ENCODE measurements around the gene IFITM1. TPM values are rescaled to one million over a fixed set of nuclear protein-coding genes. Genes with fewer than 3 reads are reported as not detected.
A peak's percentile ranks its signal among the peaks of the same experiment; 100 is the strongest.

Gene IFITM1
- total and polyA plus RNA-seq, 9 of the 15 experiments (the other 6 are each of a cell fraction or from before 2014, with no cell fraction given): 691 to 5,579 (median 974) TPM

- no peaks in the 10 kb centered on the region for H3K36me3 ChIP-seq (ENCODE audit: control insufficient read depth, insufficient read depth, low read length)
- peak overlapping the region; percentile 15; the same call in 1 of the 2 replicates for H3K4me3 ChIP-seq
- in situ Hi-C loops (cut with MboI) (no loop called here), intact Hi-C loops (cut with micrococcal nuclease) (loop anchor here (1.0 kb wide), 1 partner anchor 21 kb away; no protein-coding TSS in a partner anchor)
- BruUV-seq (replicated peaks): TSS peak; percentile 88
- 63% methylated on average over 2 of the region's 2 CpGs for WGBS (ENCODE audit: insufficient coverage, low coverage, missing lambda C conversion rate)
- H3K27ac ChIP-seq (ENCODE audit: extremely low read depth, low read depth, low read length): peak overlapping the region; percentile 79
- DNase-seq (ENCODE audit: extremely low read depth in 1 of 4, low spot score in 3 of 4) (no peak), FAIRE-seq (no peak), ATAC-seq (no peak)
- H3K27me3 ChIP-seq (ENCODE audit: control insufficient read depth in 2 of 2, insufficient read depth in 2 of 2, low read length in 2 of 2): no peaks in the 10 kb centered on the region
- peaks cover 49 to 54% of the 10 kb centered on the region in 2 experiments for H3K4me1 ChIP-seq (replicated peaks in 1 of 2; ENCODE audit: control insufficient read depth in 2 of 2, insufficient read depth in 2 of 2, low read length in 2 of 2)
- ChIA-PET POLR2A (interaction anchor here (0.6 to 3.1 kb wide), 18 partner anchors 10 to 1063 kb away, joined by 3 to 21 read pairs (median 4); partner anchors contain the start of genes BET1L and RIC8A), CTCF (ENCODE audit: low intra/inter-chr PET ratio) (interaction anchor here (0.6 kb wide), 1 partner anchor 23 kb away, joined by 3 read pairs; no protein-coding TSS in a partner anchor)
- no peaks in the 10 kb centered on the region for H4K20me1 ChIP-seq (replicated peaks; ENCODE audit: control insufficient read depth, insufficient read depth, low read length)
- H3K9me1 ChIP-seq (ENCODE audit: control insufficient read depth, insufficient read depth, low read length): no peaks in the 10 kb centered on the region
- H3K9ac ChIP-seq (ENCODE audit: insufficient read depth in 1 of 2, low read depth in 2 of 2, low read length in 2 of 2): peak overlapping the region; percentile 58 to 77
- H3K9me3 ChIP-seq (replicated peaks; ENCODE audit: control insufficient read depth, insufficient read depth, low read depth, low read length): peaks cover 7% of the 10 kb centered on the region; the same call in 1 of the 2 replicates
- peaks cover 29% of the 10 kb centered on the region for H3K79me2 ChIP-seq (ENCODE audit: control insufficient read depth, insufficient read depth, low read length)
- peak overlapping the region; percentile 67 for H3K4me2 ChIP-seq (ENCODE audit: insufficient read depth, low read length)
- no peak overlapping the region for H2AFZ ChIP-seq (ENCODE audit: low read depth, low read length)
- no peak for TF ChIP-seq ZZZ3 (IDR thresholded peaks at IDR 0.05)
- 0 out of 2 replicates have a peak, but pooled peaks have one; percentile 6 for TF ChIP-seq TOE1 (IDR thresholded peaks at IDR 0.05; ENCODE audit: borderline replicate concordance)
- no peak for TF ChIP-seq TOE1 (CRISPR knock-in tag; IDR thresholded peaks at IDR 0.05; ENCODE audit: borderline replicate concordance, low read depth)
- peak; percentile 13; the same call in 1 of the 2 replicates for TF ChIP-seq RNF219 (CRISPR knock-in tag; IDR thresholded peaks at IDR 0.05)
- TF ChIP-seq DDX20 (tag; IDR thresholded peaks at IDR 0.05; ENCODE audit: low read depth): no peak
- TF ChIP-seq ZNF174 (CRISPR knock-in tag; IDR thresholded peaks at IDR 0.05): peak; percentile 37; the same call in 1 of the 2 replicates
- TF ChIP-seq ZNF253 (CRISPR knock-in tag; conservative IDR thresholded peaks at IDR 0.05): no peak
- TF ChIP-seq CTBP1 (IDR thresholded peaks at IDR 0.05; ENCODE audit: borderline replicate concordance): no peak
- no peak for TF ChIP-seq ZBTB11 (CRISPR knock-in tag; IDR thresholded peaks at IDR 0.05)
- TF ChIP-seq NR3C1 (CRISPR knock-in tag; IDR thresholded peaks at IDR 0.05): no peak
- TF ChIP-seq SMARCC2 (IDR thresholded peaks at IDR 0.05; ENCODE audit: low read depth): peak; percentile 32; the same call in 1 of the 2 replicates
- no peak for TF ChIP-seq SMAD2 (IDR thresholded peaks at IDR 0.05; ENCODE audit: low read depth, low read length)
- TF ChIP-seq RBM34 (IDR thresholded peaks at IDR 0.05; ENCODE audit: borderline replicate concordance, insufficient read depth, low read length): no peak
- TF ChIP-seq ETS1 (conservative IDR thresholded peaks at IDR 0.05; ENCODE audit: control insufficient read depth, low read depth, low read length): no peak
- peak; percentile 34 for TF ChIP-seq NFRKB (IDR thresholded peaks at IDR 0.05; ENCODE audit: low read depth)
- TF ChIP-seq BCOR (IDR thresholded peaks at IDR 0.05): peak; percentile 6; the same call in 1 of the 2 replicates
These were observed 16.0 kb downstream of the IFITM1 start for GRCh38 chr11:329886-330253.

Measured in K562 (cell line).